Lower leg skin (tissue), 3 donors: Measurements from ENCODE around the gene SERPINB7.

Experiments
- CTCF ChIP-seq, 3 donors: fragments of 450-650 bp; IDR thresholded peaks; one replicate each; pipeline ENCODE4 v1.5.1; 2016; ENCODE audit warnings: antibody characterized with exemption in 3 of 3, mild to moderate bottlenecking in 3 of 3, moderate library complexity in 2 of 3
- POLR2A ChIP-seq, 2 donors: fragments of 450-650 bp; IDR thresholded peaks; one replicate each; pipeline ENCODE4 v1.6.1; 2016 to 2017; ENCODE audit warnings: antibody characterized with exemption in 2 of 2, mild to moderate bottlenecking in 1 of 2, moderate library complexity in 1 of 2

- no peak for TF ChIP-seq CTCF (IDR thresholded peaks at IDR 0.05)
- TF ChIP-seq POLR2A (IDR thresholded peaks at IDR 0.05) = no peak
Observed at GRCh38 chr18:63828656-63829055, 53.4 kb downstream of the SERPINB7 start.
